ENCODE measurements around the gene ACTG1. TPM values are rescaled to one million over a fixed set of nuclear protein-coding genes. Genes with fewer than 3 reads are reported as not detected.
A peak's percentile ranks its signal among the peaks of the same experiment; 100 is the strongest.

The ACTG1 gene
- total RNA-seq, 1 donor from 2014 or later = 342 TPM

DNA sequence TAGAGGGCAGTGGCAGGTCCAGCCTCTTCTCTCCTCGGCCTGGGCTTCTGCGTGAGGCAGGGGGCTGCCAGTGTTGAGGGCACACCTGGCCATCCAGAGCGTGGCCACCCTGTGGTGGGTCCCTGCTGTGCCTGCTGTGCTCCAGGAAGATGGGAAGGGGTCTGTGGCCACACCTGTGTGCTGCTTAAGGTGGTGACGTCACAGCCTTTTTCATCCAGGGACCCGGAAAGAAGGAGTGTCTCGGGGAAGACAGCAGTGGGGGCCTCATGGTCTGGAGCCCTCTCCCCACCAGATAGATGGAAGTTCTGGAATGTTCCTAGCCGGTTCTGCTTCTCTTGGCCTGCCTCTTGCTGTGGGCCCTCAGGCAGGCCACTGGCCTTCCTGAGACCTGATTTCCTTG is 36.5 kb downstream of the ACTG1 start:
- no peaks in the 10 kb centered on the region for H3K36me3 ChIP-seq
- TF ChIP-seq, protein P1, sequence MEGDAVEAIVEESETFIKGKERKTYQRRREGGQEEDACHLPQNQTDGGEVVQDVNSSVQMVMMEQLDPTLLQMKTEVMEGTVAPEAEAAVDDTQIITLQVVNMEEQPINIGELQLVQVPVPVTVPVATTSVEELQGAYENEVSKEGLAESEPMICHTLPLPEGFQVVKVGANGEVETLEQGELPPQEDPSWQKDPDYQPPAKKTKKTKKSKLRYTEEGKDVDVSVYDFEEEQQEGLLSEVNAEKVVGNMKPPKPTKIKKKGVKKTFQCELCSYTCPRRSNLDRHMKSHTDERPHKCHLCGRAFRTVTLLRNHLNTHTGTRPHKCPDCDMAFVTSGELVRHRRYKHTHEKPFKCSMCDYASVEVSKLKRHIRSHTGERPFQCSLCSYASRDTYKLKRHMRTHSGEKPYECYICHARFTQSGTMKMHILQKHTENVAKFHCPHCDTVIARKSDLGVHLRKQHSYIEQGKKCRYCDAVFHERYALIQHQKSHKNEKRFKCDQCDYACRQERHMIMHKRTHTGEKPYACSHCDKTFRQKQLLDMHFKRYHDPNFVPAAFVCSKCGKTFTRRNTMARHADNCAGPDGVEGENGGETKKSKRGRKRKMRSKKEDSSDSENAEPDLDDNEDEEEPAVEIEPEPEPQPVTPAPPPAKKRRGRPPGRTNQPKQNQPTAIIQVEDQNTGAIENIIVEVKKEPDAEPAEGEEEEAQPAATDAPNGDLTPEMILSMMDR (IDR thresholded peaks at IDR 0.05; ENCODE audit: borderline replicate concordance) = no peak
- H3K4me3 ChIP-seq = no peak overlapping the region
- H3K4me1 ChIP-seq = peaks cover 17% of the 10 kb centered on the region
- DNase-seq = no peak
- no peaks in the 10 kb centered on the region for H3K27me3 ChIP-seq (ENCODE audit: low read depth)
- intact Hi-C loops (cut with micrococcal nuclease) = loop anchor here (10.0 kb wide), 1 partner anchor 221 kb away; no protein-coding TSS in a partner anchor
- no peak overlapping the region for H3K27ac ChIP-seq (replicated peaks)
- no peaks in the 10 kb centered on the region for H3K9me3 ChIP-seq (replicated peaks)

DNA sequence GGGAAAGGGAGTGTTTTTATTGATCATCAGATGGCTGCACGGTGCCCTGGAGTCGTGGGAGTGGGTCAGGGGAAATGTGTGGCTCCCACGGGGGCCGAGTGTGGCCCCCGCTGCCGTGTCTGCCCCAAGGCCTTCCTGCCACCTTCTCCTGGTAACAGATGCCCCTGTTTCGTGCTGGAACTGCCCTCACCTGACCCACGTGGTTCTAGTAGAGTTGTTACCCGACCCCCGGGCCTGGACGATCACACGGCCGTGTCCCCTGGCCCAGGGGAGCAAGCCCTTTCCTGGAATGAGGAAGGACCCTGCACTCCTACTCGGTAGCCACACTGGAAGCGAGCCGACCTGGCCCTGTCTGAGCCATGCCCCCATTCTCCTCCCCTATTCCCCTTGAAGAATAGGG is 37.6 kb downstream of the ACTG1 start:
- H3K36me3 ChIP-seq = no peaks in the 10 kb centered on the region
- DNase-seq = no peak
- H3K4me1 ChIP-seq = peaks cover 10% of the 10 kb centered on the region
- no peak overlapping the region for H3K27ac ChIP-seq (replicated peaks)
- TF ChIP-seq, protein P1 (IDR thresholded peaks at IDR 0.05; ENCODE audit: borderline replicate concordance) = no peak
- H3K9me3 ChIP-seq (replicated peaks) = no peaks in the 10 kb centered on the region
- intact Hi-C loops (cut with micrococcal nuclease) = loop anchor here (10.0 kb wide), 1 partner anchor 220 kb away; no protein-coding TSS in a partner anchor
- H3K27me3 ChIP-seq (ENCODE audit: low read depth) = no peaks in the 10 kb centered on the region
- H3K4me3 ChIP-seq = no peak overlapping the region

DNA sequence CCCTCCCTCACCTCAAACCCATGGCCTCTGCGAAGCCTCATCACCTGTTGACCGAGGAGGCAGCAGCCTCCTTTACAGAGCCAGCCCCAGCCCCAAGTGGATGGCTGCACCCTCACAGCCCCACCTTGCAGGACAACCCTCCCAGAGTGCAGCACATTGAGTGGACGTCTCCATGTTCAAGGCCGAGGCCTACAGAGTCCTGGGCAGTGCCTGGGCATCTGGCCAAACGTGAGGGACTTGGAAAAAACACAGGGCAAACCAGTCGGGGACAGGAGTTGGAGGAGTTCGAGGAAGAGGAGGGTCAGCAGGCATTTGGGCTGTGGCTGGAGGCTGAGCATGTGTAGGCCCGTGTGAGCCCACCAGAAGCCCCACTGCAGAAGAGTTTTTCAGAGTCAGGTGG is 39.6 kb downstream of the ACTG1 start:
- Histone ChIP-seq H3K36me3 (no peaks in the 10 kb centered on the region), H3K27me3 (ENCODE audit: low read depth) (no peaks in the 10 kb centered on the region), H3K27ac (replicated peaks) (no peak overlapping the region), H3K4me1 (peaks cover 6% of the 10 kb centered on the region), H3K9me3 (replicated peaks) (no peaks in the 10 kb centered on the region), H3K4me3 (no peak overlapping the region)
- intact Hi-C loops (cut with micrococcal nuclease) = loop anchor here (10.0 kb wide), 1 partner anchor 218 kb away; no protein-coding TSS in a partner anchor
- TF ChIP-seq, protein P1 (IDR thresholded peaks at IDR 0.05; ENCODE audit: borderline replicate concordance) = no peak
- no peak for DNase-seq

DNA sequence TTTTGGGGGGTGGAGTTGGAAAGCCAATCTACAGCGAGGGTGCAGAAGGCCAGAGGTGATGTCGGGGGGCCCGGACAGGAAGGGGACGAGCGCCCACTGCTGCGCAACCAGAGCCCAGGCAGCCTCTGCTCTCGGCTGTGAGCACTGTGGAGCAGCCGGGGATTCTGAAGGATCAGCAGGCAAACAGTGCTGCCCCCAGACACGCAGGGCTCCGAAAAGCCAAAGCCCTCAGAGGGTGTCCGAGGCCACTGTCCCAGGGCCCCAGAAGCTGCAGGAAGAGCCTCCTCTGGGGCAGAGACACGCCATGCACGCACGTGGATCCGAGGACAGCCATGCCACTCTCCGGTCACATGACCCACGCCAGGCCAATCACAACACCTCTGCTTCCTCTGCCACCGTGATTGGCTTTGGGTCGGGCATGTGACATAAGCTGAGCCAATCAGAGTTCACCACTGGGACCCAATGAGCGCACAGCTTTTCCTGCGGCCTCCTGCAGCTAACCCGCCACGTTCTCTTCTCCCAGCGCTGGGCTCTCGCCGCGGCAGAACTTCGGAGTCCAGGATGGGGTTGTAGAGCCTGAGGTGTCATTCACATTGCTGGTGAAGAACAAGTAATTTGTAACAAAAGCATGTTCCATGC is 40.7 kb downstream of the ACTG1 start:
- Histone ChIP-seq H3K27me3 (ENCODE audit: low read depth) (no peaks in the 10 kb centered on the region), H3K27ac (replicated peaks) (no peak overlapping the region), H3K9me3 (replicated peaks) (no peaks in the 10 kb centered on the region), H3K4me1 (peaks cover 6% of the 10 kb centered on the region), H3K4me3 (peak overlapping the region; percentile 27), H3K36me3 (no peaks in the 10 kb centered on the region)
- intact Hi-C loops (cut with micrococcal nuclease) = loop anchor here (10.0 kb wide), 1 partner anchor 217 kb away; no protein-coding TSS in a partner anchor
- DNase-seq = no peak
- TF ChIP-seq, protein P1 (IDR thresholded peaks at IDR 0.05; ENCODE audit: borderline replicate concordance) = peak; percentile 17

DNA sequence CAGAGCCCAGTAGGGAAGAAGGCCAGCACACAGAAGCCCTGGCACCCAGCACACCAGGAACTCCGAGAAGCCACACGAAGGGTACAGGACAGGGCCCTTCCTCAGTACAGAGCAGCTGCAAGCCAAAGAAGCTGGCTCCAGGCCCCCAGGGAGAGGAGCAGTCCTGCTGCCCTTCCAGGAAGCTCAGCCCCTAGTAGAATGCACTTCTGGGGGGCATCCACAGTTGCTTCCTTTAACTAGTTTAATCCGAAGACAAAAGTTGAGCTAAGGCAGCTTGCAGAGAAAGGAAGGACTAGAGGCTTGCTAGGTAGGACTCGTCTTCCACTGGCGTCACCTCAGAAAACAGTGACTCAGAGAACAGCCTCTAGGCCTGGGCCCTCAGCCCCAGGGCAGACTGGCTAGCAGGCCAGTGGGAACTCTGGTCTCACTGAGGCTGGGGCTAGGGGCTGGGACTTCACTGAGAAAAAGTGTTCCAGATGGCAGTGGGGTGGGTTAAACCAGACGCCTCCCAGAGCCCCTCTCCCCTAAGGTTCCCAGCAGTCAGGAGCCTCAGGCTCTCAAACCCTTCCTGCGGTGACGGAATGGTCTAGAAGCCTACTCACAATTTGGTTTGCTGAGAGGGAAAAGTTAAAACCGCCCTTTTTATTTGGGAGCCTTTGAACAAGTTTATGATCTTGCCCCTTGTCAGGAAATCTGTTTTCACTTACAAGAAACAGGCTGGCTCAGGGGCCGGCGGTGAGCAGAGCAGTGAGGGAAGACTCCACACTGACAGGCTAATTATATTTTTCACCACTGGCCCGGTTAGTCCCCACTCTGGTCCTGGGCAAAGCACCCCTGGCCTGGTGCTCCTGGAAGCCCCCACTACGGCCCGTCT is 41.4 kb downstream of the ACTG1 start:
- no peaks in the 10 kb centered on the region for H3K36me3 ChIP-seq
- TF ChIP-seq, protein P1 (IDR thresholded peaks at IDR 0.05; ENCODE audit: borderline replicate concordance) = no peak
- H3K27me3 ChIP-seq (ENCODE audit: low read depth) = no peaks in the 10 kb centered on the region
- DNase-seq = no peak
- intact Hi-C loops (cut with micrococcal nuclease) = loop anchor here (10.0 kb wide), 1 partner anchor 216 kb away; no protein-coding TSS in a partner anchor
- no peak overlapping the region for H3K4me3 ChIP-seq
- H3K4me1 ChIP-seq = peaks cover 6% of the 10 kb centered on the region
- peak overlapping the region; percentile 36 for H3K27ac ChIP-seq (replicated peaks)
- no peaks in the 10 kb centered on the region for H3K9me3 ChIP-seq (replicated peaks)

Data from left ventricle myocardium inferior (tissue), 1 donor.